Activated CD4-positive, alpha-beta T cell treated with anti-CD3 and anti-CD28 coated beads, Interleukin-2, amount 50 U/mL, for 48 hours (primary cell): ENCODE measurements around the gene ARHGAP4.

Experiments
- DNase-seq, 2 experiments: peaks; one replicate each; pipeline ENCODE4 v3.0.0-alpha.2; 2020

The ARHGAP4 gene

GRCh38 chrX:153961292-153961691, 35.2 kb upstream of the ARHGAP4 start:
- DNase-seq, result no peak

GRCh38 chrX:153960786-153961185, 34.7 kb upstream of the ARHGAP4 start:
- DNase-seq, result no peak

- no peak for DNase-seq
Measured at GRCh38 chrX:153960077-153960476, 34.0 kb upstream of the ARHGAP4 start.

- DNase-seq, result no peak
Measured at GRCh38 chrX:153959649-153960048, 33.6 kb upstream of the ARHGAP4 start.

- no peak for DNase-seq
Measured at GRCh38 chrX:153958605-153959004, 32.5 kb upstream of the ARHGAP4 start.

- DNase-seq, result no peak
Measured at GRCh38 chrX:153957224-153957623, 31.2 kb upstream of the ARHGAP4 start.

- no peak for DNase-seq
Measured at GRCh38 chrX:153956044-153956907, 30.2 kb upstream of the ARHGAP4 start.

GRCh38 chrX:153955228-153955732, 29.2 kb upstream of the ARHGAP4 start:
- no peak for DNase-seq

- DNase-seq, result no peak
Measured at GRCh38 chrX:153954558-153955227, 28.6 kb upstream of the ARHGAP4 start.

- no peak for DNase-seq
Measured at GRCh38 chrX:153953892-153954557, 28.0 kb upstream of the ARHGAP4 start.

GRCh38 chrX:153953342-153953830, 27.3 kb upstream of the ARHGAP4 start:
- DNase-seq, result peak; percentile 80 to 83

- DNase-seq, result no peak
Measured at GRCh38 chrX:153952373-153953026, 26.4 kb upstream of the ARHGAP4 start.

- DNase-seq, result no peak
Measured at GRCh38 chrX:153951683-153952372, 25.8 kb upstream of the ARHGAP4 start.

- DNase-seq, result no peak
Measured at GRCh38 chrX:153950127-153950526, 24.1 kb upstream of the ARHGAP4 start.

GRCh38 chrX:153948847-153949805, 23.1 kb upstream of the ARHGAP4 start:
- DNase-seq, result no peak

GRCh38 chrX:153948002-153948466, 22.0 kb upstream of the ARHGAP4 start:
- no peak for DNase-seq

GRCh38 chrX:153947009-153947769, 21.1 kb upstream of the ARHGAP4 start:
- peak; percentile 76 to 83 for DNase-seq

- DNase-seq, result no peak
Measured at GRCh38 chrX:153945956-153946943, 20.2 kb upstream of the ARHGAP4 start.

GRCh38 chrX:153944800-153945150, 18.7 kb upstream of the ARHGAP4 start:
- no peak for DNase-seq
